Fibroblast of the aortic adventitia (primary cell): ENCODE measurements around the gene ARHGAP10. TPM values are rescaled to one million over a fixed set of nuclear protein-coding genes. Genes with fewer than 3 reads are reported as not detected.
"Not testable (repeated sequence)": the region's sequence is repeated elsewhere in the genome, so short reads cannot be mapped to it uniquely, and the experiment has no call there.

Experiments
- DNase-seq: peaks from one replicate; pipeline ENCODE4 v3.0.0-alpha.2; 2010; ENCODE audit warnings: low read depth
- H3K4me3 ChIP-seq: 2 replicates; pipeline ENCODE4 v1.5.1; 2011; ENCODE audit warnings: low read depth, mild to moderate bottlenecking, control low read depth, low read length, moderate library complexity
- CTCF ChIP-seq: IDR thresholded peaks from 2 replicates; pipeline ENCODE4 v1.5.1; 2011; ENCODE audit warnings: mild to moderate bottlenecking, low read length, control low read depth, inconsistent platforms; ENCODE audit not compliant: insufficient read depth
- total RNA-seq: library from RNA; depleted of rRNA; stranded (reverse); fragments of >200 nt; gene quantifications from 2 replicates; pipeline ENCODE4 v1.2.3, GENCODE V29; 2012; ENCODE audit warnings: low replicate concordance

Gene ARHGAP10
- total RNA-seq, 1 donor, result 45.0 TPM

DNA sequence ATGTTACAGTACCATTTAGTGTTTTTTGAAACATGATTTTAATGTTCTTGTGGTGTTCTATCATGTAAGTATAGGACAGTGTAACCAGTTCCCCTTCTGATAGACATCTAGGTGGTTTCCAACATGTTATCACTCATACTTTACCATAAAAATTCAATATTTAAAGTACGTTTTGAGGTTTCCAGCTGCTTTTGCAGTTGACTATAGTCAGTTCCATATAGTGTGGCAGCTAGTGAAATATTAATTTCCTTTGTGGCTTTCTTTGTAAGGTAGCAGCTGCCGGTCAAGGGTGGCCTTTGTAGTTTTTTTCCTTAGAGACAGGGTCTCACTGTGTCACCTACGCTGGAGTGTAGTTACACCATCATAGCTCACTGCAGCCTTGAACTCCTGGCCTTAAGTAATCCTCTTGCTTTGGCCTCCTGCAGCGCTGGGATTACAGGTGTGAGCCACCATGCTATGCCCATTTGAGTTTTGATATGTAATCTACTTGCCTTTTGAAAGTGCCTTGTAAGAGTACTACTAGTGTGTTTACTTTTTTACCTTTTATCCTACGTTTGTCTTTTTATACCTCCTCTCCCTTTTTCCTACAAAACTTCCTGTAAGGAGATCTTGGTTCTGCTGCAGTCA, 63.0 kb downstream of the ARHGAP10 start:
- H3K4me3 ChIP-seq, result no peak overlapping the region
- DNase-seq, result no peak
- no peak for TF ChIP-seq CTCF

DNA sequence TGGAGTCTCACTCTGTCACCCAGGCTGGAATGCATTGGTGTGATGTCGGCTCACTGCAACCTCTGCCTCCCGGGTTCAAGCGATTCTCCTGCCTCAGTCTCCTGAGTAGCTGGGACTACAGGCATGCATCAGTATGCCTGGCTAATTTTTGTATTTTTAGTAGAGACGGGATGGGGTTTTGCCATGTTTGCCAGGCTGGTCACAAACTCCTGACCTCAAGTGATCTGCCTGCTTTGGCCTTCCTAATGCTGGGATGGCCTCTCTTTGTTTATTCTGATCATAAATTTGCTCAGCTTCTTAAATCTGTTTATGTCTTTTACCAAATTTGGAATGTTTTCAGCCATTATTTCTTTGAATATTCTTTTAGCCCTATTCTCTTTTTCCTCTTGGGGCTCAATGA, 67.2 kb downstream of the ARHGAP10 start:
- DNase-seq, H3K4me3 ChIP-seq: not testable (repeated sequence)

- H3K4me3 ChIP-seq, result no peak overlapping the region
- TF ChIP-seq CTCF, result no peak
- no peak for DNase-seq
These were observed 68.2 kb downstream of the ARHGAP10 start for GRCh38 chr4:147799986-147800555.

GRCh38 chr4:147801820-147802219, 69.9 kb downstream of the ARHGAP10 start:
- TF ChIP-seq CTCF, result no peak
- DNase-seq, result no peak
- no peak overlapping the region for H3K4me3 ChIP-seq

- H3K4me3 ChIP-seq, result no peak overlapping the region
- TF ChIP-seq CTCF, result no peak
- DNase-seq, result no peak
These were observed 70.5 kb downstream of the ARHGAP10 start for GRCh38 chr4:147802346-147802745.

DNA sequence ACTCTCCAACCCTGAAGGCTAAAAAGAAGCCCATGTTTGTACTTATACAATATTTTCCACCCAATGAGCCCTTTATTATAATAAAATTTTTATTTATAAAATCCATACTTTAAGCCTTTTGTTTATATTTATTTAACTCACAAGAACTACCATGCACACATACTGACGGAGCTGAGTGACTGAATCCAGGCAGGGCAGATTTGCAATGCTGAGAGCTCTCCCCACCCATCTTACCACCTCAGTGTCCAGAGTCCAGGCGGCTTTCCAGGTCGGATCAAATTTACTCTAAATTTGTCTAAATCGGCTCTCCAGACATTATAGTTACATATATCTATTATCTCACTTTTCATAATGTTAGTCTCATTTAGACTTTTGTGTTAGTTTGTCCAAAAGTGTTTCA, 74.1 kb downstream of the ARHGAP10 start:
- H3K4me3 ChIP-seq, result no peak overlapping the region
- TF ChIP-seq CTCF, result no peak
- DNase-seq, result no peak

DNA sequence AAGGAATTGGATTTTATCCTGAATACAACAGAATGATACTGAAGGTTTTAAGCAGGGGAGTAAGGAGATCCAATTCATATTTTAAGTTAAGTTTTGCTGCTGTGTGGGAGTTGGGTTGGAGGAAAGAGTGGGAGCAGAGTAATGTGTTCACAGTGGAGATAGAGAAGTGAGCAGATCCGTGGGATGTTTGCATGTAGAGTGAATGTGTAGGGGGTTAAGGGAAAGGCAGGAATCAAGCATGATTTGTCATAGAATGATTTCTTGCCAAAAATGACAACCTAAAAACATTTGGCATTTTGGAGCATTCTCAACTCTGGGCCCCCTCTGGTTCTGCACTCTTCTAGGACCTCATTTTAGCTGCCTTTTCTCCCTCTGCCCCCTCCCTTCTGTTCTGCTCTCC, 76.6 kb downstream of the ARHGAP10 start:
- no peak for TF ChIP-seq CTCF
- H3K4me3 ChIP-seq, result no peak overlapping the region
- DNase-seq, result no peak
